Smooth muscle cell (in vitro differentiated cells): Measurements from ENCODE around the gene TAF1. TPM values are rescaled to one million over a fixed set of nuclear protein-coding genes. Genes with fewer than 3 reads are reported as not detected.

ENCODE experiments used
- DNase-seq: peaks from one replicate; lab custom pipeline; 2025; ENCODE audit not compliant: unreplicated experiment; lab: John Stamatoyannopoulos, UW
- H2AFZ ChIP-seq: fragments of 200-600 bp; sonication (generic); 2 replicates; pipeline ENCODE4 v1.6.0; 2016; ENCODE audit warnings: antibody characterized with exemption, low read depth, mild to moderate bottlenecking
- H3F3A ChIP-seq: fragments of 200-600 bp; sonication (generic); 2 replicates; pipeline ENCODE4 v1.6.0; 2017; ENCODE audit warnings: antibody characterized with exemption, low read depth
- H3K27ac ChIP-seq: fragments of 200-600 bp; sonication (generic); 2 replicates; pipeline ENCODE4 v1.5.1; 2016; ENCODE audit warnings: low read depth, mild to moderate bottlenecking
- H3K27me3 ChIP-seq: fragments of 200-600 bp; sonication (generic); 2 replicates; pipeline ENCODE4 v1.6.1; 2016; ENCODE audit warnings: low read depth, mild to moderate bottlenecking
- H3K36me3 ChIP-seq: fragments of 200-600 bp; sonication (generic); 2 replicates; pipeline ENCODE4 v1.5.1; 2016; ENCODE audit warnings: low read depth
- H3K4me1 ChIP-seq: fragments of 200-600 bp; sonication (generic); 2 replicates; pipeline ENCODE4 v1.5.1; 2016; ENCODE audit warnings: low read depth
- H3K4me2 ChIP-seq: fragments of 200-600 bp; sonication (generic); 2 replicates; pipeline ENCODE4 v1.6.0; 2016; ENCODE audit warnings: mild to moderate bottlenecking
- H3K4me3 ChIP-seq: fragments of 200-600 bp; sonication (generic); 2 replicates; pipeline ENCODE4 v1.5.1; 2016; ENCODE audit warnings: mild to moderate bottlenecking
- H3K79me2 ChIP-seq: fragments of 200-600 bp; sonication (generic); 2 replicates; pipeline ENCODE4 v1.6.0; 2016; ENCODE audit warnings: low read depth, mild to moderate bottlenecking
- H3K9ac ChIP-seq: fragments of 200-600 bp; sonication (generic); 2 replicates; pipeline ENCODE4 v1.6.0; 2016; ENCODE audit warnings: low read depth
- H3K9me3 ChIP-seq: fragments of 200-600 bp; sonication (generic); replicated peaks from 2 replicates; pipeline ENCODE4 v1.5.1; 2016; ENCODE audit warnings: low read depth
- H4K20me1 ChIP-seq: fragments of 200-600 bp; sonication (generic); 2 replicates; pipeline ENCODE4 v1.6.0; 2016; ENCODE audit warnings: low read depth
- WGBS: methylation state at CpG from one replicate; pipeline ENCODE4 v1.1.7; 2016; ENCODE audit warnings: low lambda C conversion rate; 5-methylcytosine and 5-hydroxymethylcytosine counted together
- polyA plus RNA-seq: library from polyadenylated mRNA; unstranded; fragments of >200 nt; fragmentation: Nextera tagmentation; extraction: Ambion mirVana; gene quantifications from 2 replicates; pipeline ENCODE4 v1.2.1, GENCODE V29; 2016
- total RNA-seq: library from RNA; depleted of rRNA; stranded (reverse); fragments of >200 nt; gene quantifications from 2 replicates; pipeline ENCODE4 v1.2.3, GENCODE V29; 2014
- TF ChIP-seq, protein P1 (sequence below): fragments of 200-600 bp; sonication (generic); IDR thresholded peaks from 2 replicates; pipeline ENCODE4 v1.5.1; 2017; ENCODE audit warnings: borderline replicate concordance, mild to moderate bottlenecking, antibody characterized with exemption; ENCODE audit not compliant: insufficient read depth, poor library complexity, severe bottlenecking

Gene TAF1
- total and polyA plus RNA-seq, 2 experiments from 2014 or later, result 2.7 to 14.0 TPM

DNA sequence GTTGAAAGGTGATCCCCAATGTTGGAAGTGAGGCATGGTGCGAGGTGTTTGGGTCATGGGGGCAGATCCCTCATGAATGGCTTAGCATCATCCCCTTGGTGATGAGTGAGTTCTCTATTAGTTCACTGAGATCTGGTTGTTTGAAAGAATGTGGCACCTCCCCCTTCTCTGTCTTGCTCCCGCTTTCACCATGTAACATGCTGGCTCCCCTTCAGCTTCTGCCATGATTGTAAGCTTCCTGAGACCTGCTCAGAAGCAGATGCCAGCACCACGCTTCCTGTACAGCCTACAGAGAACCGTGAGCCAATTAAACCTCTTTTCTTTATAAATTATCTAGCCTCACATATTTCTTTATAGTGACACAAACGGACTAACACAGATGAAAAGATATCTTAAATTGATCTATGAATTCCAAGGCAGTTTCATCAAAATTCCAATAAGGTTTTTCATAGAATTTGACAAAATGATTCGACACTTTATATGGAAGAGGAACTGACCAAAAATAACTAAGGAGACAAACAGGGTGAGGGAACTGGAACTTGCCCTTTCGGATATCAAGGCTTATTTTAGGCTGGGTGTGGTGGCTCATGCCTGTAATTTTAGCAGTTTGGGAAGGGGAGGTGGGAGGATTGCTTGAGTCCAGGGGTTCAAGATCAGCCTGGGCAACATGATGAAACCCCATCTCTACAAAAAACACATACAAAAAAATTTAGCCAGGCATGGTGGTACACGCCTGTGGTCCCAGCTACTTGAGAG lies 109.8 kb downstream of the TAF1 start:
- no peaks in the 10 kb centered on the region for H4K20me1 ChIP-seq
- H3K9ac ChIP-seq, result no peak overlapping the region
- no peaks in the 10 kb centered on the region for H3K9me3 ChIP-seq
- H3K27ac ChIP-seq, result no peak overlapping the region
- H3K4me3 ChIP-seq, result no peak overlapping the region
- no peaks in the 10 kb centered on the region for H3K27me3 ChIP-seq
- no peaks in the 10 kb centered on the region for H3K79me2 ChIP-seq
- no peak overlapping the region for H3K4me2 ChIP-seq
- H3K36me3 ChIP-seq, result no peaks in the 10 kb centered on the region
- H2AFZ ChIP-seq, result no peak overlapping the region
- TF ChIP-seq, protein P1, sequence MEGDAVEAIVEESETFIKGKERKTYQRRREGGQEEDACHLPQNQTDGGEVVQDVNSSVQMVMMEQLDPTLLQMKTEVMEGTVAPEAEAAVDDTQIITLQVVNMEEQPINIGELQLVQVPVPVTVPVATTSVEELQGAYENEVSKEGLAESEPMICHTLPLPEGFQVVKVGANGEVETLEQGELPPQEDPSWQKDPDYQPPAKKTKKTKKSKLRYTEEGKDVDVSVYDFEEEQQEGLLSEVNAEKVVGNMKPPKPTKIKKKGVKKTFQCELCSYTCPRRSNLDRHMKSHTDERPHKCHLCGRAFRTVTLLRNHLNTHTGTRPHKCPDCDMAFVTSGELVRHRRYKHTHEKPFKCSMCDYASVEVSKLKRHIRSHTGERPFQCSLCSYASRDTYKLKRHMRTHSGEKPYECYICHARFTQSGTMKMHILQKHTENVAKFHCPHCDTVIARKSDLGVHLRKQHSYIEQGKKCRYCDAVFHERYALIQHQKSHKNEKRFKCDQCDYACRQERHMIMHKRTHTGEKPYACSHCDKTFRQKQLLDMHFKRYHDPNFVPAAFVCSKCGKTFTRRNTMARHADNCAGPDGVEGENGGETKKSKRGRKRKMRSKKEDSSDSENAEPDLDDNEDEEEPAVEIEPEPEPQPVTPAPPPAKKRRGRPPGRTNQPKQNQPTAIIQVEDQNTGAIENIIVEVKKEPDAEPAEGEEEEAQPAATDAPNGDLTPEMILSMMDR, result no peak
- no peaks in the 10 kb centered on the region for H3F3A ChIP-seq
- no peaks in the 10 kb centered on the region for H3K4me1 ChIP-seq
- WGBS, result 77% methylated on average over 8 of the region's 8 CpGs
- DNase-seq, result no peak

DNA sequence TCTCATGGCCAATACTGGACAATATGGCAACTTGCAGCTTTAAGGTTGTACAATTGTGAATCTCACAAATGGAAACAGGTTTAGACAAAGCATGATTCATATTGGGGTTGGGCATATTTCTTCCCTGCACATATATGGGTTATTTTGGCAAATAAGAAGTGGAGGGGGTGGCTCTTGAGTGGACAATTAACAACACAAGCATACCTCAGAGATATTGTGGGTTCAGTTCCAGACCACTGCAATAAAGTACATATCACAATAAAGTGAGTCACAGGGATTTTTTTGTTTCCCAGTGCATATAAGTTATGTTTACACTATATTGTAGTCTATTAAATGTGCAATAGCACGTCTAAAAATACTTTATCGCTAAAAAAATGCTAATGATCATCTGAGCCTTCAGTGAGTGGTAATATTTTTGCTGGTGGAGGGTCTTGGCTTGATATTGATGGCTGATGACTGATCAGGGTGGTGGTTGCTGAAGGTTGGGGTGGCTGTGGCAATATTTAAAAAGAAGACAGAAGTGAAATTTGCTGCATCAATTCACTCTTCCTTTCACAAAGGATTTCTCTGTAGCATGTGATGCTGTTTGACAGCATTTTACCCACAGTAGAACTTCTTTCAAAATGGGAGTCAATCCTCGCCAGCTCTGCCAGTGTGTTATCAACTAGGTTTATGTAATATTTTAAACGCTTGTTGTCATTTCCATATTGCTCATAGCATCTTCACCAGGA lies 116.2 kb downstream of the TAF1 start:
- Histone ChIP-seq H3K79me2 (no peaks in the 10 kb centered on the region), H3K9me3 (no peaks in the 10 kb centered on the region), H3K4me1 (no peaks in the 10 kb centered on the region), H3F3A (no peaks in the 10 kb centered on the region), H3K27ac (no peak overlapping the region), H2AFZ (no peak overlapping the region), H3K4me2 (no peak overlapping the region), H3K27me3 (no peaks in the 10 kb centered on the region), H3K9ac (no peak overlapping the region), H3K4me3 (no peak overlapping the region), H3K36me3 (no peaks in the 10 kb centered on the region), H4K20me1 (no peaks in the 10 kb centered on the region)
- DNase-seq, result no peak
- TF ChIP-seq, protein P1, result no peak
- WGBS, result 67% methylated on average over 4 of the region's 4 CpGs

DNA sequence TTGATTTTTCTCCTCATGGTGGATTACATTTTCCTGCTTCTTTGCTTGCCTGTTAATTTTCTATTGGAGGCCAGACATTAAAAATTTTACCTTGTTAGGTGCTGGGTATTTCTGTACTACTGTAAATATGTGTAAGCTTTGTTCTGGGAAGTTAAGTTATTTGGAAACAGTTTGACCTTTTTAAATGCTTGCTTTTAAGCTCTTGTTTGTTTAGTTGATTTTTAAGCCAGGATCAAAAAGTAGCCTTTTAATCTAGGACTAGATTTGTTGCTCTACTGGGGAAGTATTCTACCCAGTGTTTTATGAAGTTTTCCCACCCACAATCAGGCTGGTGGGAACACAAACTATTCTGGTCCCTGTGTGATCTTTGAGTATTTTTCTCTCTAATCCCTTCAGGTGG lies 121.7 kb downstream of the TAF1 start:
- Histone ChIP-seq H3K9ac (no peak overlapping the region), H3K27me3 (no peaks in the 10 kb centered on the region), H3K4me2 (no peak overlapping the region), H3K4me1 (no peaks in the 10 kb centered on the region), H3K9me3 (no peaks in the 10 kb centered on the region), H3K4me3 (no peak overlapping the region), H3K27ac (no peak overlapping the region), H2AFZ (no peak overlapping the region), H3K79me2 (no peaks in the 10 kb centered on the region), H3F3A (no peaks in the 10 kb centered on the region), H4K20me1 (no peaks in the 10 kb centered on the region), H3K36me3 (no peaks in the 10 kb centered on the region)
- no peak for DNase-seq
- TF ChIP-seq, protein P1, result no peak
